ENCODE data around the gene ANKRD36B. TPM values are rescaled to one million over a fixed set of nuclear protein-coding genes. Genes with fewer than 3 reads are reported as not detected.
"Not testable (repeated sequence)": the region's sequence is repeated elsewhere in the genome, so short reads cannot be mapped to it uniquely, and the experiment has no call there.

Gene ANKRD36B
- total and polyA plus RNA-seq, 2 donors (not counting 3 experiments of a cell fraction or from before 2014, with no cell fraction given), result 9.8 to 79.8 TPM

DNA sequence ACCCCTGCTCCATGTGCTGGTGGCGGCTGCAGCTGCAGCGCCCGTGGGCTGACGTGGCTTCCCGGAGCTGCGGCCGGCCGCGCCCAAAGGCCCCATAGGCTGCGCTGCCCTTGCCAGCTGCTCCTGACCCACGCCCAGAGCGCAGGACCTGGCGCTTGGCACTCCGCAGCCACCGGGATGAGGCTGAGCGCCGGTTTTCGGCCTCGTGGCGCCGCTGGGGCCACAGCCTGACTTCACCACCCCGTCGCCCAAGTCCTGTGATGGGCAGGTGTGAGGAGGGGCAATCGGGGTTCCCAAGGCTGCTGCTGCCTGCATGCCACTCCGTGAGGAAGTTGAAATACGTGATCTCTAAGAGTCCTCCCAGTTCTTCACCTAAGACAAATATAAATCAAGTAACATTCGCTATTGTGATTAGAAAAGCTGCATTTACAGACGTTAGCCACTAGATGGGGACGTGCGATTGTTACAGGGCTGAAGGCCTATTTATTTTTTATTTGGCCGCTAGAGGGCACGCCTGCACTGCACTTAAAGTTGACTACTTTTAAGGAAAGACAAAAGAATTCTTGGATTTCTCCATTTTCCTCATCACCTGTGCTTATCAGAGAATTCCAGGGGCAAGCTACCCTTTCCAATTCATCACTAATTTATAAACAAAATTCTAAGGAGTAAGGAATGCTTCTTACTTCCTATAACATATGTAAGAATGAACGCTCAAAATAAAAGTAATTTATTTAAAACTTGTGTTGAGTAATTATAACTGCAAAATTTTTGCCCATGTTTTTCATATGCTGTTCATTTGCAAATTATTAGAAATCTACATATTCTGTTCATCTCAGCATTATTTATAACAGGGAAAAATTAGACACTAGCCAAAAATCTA, 1.1 kb upstream of the ANKRD36B start:
- H3K36me3 ChIP-seq (ENCODE audit: control insufficient read depth in 2 of 2, extremely low read depth in 1 of 2, insufficient read depth in 2 of 2, low read length in 2 of 2); H3K27me3 ChIP-seq (ENCODE audit: control insufficient read depth in 2 of 2, insufficient read depth in 2 of 2, low read length in 2 of 2); H4K20me1 ChIP-seq (replicated peaks; ENCODE audit: control insufficient read depth, extremely low read depth, insufficient read depth, low read length); dilution Hi-C loops (cut with MboI; ENCODE audit: extremely low pct_ligation_motif_present, low sequenced_read_pairs); H3K4me1 ChIP-seq (ENCODE audit: control insufficient read depth, extremely low read depth, insufficient read depth, low read length); H3K79me2 ChIP-seq (ENCODE audit: control insufficient read depth, insufficient read depth, low read length); H3K9me1 ChIP-seq (replicated peaks; ENCODE audit: control insufficient read depth, extremely low read depth, insufficient read depth, low read length); H3K9me3 ChIP-seq (replicated peaks; ENCODE audit: control insufficient read depth, insufficient read depth, low read length): not testable (repeated sequence)
- FAIRE-seq (peak; percentile 15), DNase-seq (ENCODE audit: low read depth, low spot score) (peak; percentile 91)
- ChIA-PET POLR2A (interaction anchor here (1.3 kb wide), 1 partner anchor 73 kb away, joined by 6 read pairs; the partner anchor contains the start of gene ACTR1B), CTCF (interaction anchor here (0.6 to 4.6 kb wide), 22 partner anchors 56 to 794 kb away, joined by 3 to 226 read pairs (median 5); partner anchors contain the start of genes ACTR1B and COX5B)
- peak overlapping the region; percentile 99 for H2AFZ ChIP-seq (ENCODE audit: low read depth, low read length)
- H3K4me3 ChIP-seq (replicated peaks in 1 of 3; ENCODE audit: insufficient read depth in 1 of 3, low read depth in 1 of 3, low read length in 3 of 3), result peak overlapping the region in 2 of 3 experiments; percentile 60 to 61
- BruUV-seq (replicated peaks), result TSS peak; percentile 63
- TF ChIP-seq, protein P1, sequence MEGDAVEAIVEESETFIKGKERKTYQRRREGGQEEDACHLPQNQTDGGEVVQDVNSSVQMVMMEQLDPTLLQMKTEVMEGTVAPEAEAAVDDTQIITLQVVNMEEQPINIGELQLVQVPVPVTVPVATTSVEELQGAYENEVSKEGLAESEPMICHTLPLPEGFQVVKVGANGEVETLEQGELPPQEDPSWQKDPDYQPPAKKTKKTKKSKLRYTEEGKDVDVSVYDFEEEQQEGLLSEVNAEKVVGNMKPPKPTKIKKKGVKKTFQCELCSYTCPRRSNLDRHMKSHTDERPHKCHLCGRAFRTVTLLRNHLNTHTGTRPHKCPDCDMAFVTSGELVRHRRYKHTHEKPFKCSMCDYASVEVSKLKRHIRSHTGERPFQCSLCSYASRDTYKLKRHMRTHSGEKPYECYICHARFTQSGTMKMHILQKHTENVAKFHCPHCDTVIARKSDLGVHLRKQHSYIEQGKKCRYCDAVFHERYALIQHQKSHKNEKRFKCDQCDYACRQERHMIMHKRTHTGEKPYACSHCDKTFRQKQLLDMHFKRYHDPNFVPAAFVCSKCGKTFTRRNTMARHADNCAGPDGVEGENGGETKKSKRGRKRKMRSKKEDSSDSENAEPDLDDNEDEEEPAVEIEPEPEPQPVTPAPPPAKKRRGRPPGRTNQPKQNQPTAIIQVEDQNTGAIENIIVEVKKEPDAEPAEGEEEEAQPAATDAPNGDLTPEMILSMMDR (IDR thresholded peaks at IDR 0.05; ENCODE audit: extremely low read depth in 1 of 2, insufficient read depth in 1 of 2, low read depth in 1 of 2, low read length in 2 of 2), result peak; percentile 72 to 73
- H3K4me2 ChIP-seq (ENCODE audit: insufficient read depth, low read length), result peak overlapping the region; percentile 78
- peak overlapping the region; percentile 76 for H3K27ac ChIP-seq (ENCODE audit: insufficient read depth, low read depth, low read length)
- intact Hi-C loops (cut with micrococcal nuclease), result loop anchor here (1.0 to 10.0 kb wide), 3 partner anchors 74 to 794 kb away; partner anchors contain the start of gene ACTR1B
- H3K9ac ChIP-seq (replicated peaks; ENCODE audit: extremely low read depth, insufficient read depth, low read length), result peak overlapping the region; percentile 57

DNA sequence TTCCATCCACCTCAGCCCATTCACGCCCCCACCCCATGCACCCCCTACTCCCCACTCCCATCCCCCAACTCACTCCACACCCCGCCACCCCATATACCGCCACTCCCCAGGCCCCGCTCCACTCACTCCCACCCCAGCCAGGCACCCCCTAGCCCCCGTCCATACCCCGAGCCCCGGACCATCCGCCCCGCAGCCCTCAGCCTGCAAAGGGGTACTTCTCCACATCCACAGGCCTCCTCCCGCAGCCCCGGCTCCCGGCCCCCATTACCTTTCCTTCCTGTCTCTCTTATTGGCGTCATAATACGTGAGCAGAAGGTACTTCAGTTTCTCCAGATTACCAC, 450 bp downstream of the ANKRD36B start:
- H3K79me2 ChIP-seq (ENCODE audit: control insufficient read depth, insufficient read depth, low read length); intact Hi-C loops (cut with micrococcal nuclease); BruUV-seq (replicated peaks); H4K20me1 ChIP-seq (replicated peaks; ENCODE audit: control insufficient read depth, extremely low read depth, insufficient read depth, low read length); H3K4me1 ChIP-seq (ENCODE audit: control insufficient read depth, extremely low read depth, insufficient read depth, low read length); H3K27me3 ChIP-seq (ENCODE audit: control insufficient read depth in 2 of 2, insufficient read depth in 2 of 2, low read length in 2 of 2); FAIRE-seq; H3K9me3 ChIP-seq (replicated peaks; ENCODE audit: control insufficient read depth, insufficient read depth, low read length); H3K9me1 ChIP-seq (replicated peaks; ENCODE audit: control insufficient read depth, extremely low read depth, insufficient read depth, low read length); POLR2A ChIA-PET; DNase-seq (ENCODE audit: low read depth, low spot score); H3K36me3 ChIP-seq (ENCODE audit: control insufficient read depth in 2 of 2, extremely low read depth in 1 of 2, insufficient read depth in 2 of 2, low read length in 2 of 2); dilution Hi-C loops (cut with MboI; ENCODE audit: extremely low pct_ligation_motif_present, low sequenced_read_pairs); H3K27ac ChIP-seq (ENCODE audit: insufficient read depth, low read depth, low read length): not testable (repeated sequence)
- peak overlapping the region; percentile 74 for H2AFZ ChIP-seq (ENCODE audit: low read depth, low read length)
- peak overlapping the region; percentile 28 to 71 (median 57) for H3K4me3 ChIP-seq (replicated peaks in 1 of 3; ENCODE audit: insufficient read depth in 1 of 3, low read depth in 1 of 3, low read length in 3 of 3)
- CTCF ChIA-PET, result interaction anchor here (4.6 kb wide), 1 partner anchor 109 kb away, joined by 226 read pairs; no protein-coding TSS in a partner anchor
- H3K9ac ChIP-seq (replicated peaks; ENCODE audit: extremely low read depth, insufficient read depth, low read length), result peak overlapping the region; percentile 63
- H3K4me2 ChIP-seq (ENCODE audit: insufficient read depth, low read length), result peak overlapping the region; percentile 58

DNA sequence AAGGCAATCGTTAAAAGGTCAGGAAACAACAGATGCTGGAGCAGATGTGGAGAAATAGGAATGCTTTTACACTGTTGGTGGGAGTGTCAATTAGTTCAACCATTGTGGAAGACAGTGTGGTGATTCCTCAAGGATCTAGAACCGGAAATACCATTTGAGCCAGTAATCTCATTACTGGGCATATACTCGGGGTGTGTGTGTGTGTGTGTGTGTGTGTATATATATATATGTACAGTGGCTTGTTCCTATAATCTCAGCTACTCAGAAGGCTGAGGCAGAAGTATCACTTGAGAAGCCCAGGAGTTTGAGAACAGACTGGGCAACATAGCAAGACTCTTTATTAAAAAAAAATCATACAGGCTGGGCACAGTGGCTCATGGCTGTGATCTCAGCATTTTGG, 24.0 kb downstream of the ANKRD36B start:
- H3K9ac ChIP-seq (replicated peaks; ENCODE audit: extremely low read depth, insufficient read depth, low read length); H4K20me1 ChIP-seq (replicated peaks; ENCODE audit: control insufficient read depth, extremely low read depth, insufficient read depth, low read length); DNase-seq (ENCODE audit: low read depth, low spot score); dilution Hi-C loops (cut with MboI; ENCODE audit: extremely low pct_ligation_motif_present, low sequenced_read_pairs); H3K4me1 ChIP-seq (ENCODE audit: control insufficient read depth, extremely low read depth, insufficient read depth, low read length); H3K36me3 ChIP-seq (ENCODE audit: control insufficient read depth in 2 of 2, extremely low read depth in 1 of 2, insufficient read depth in 2 of 2, low read length in 2 of 2); H2AFZ ChIP-seq (ENCODE audit: low read depth, low read length); H3K27ac ChIP-seq (ENCODE audit: insufficient read depth, low read depth, low read length); intact Hi-C loops (cut with micrococcal nuclease); H3K4me3 ChIP-seq (replicated peaks in 1 of 3; ENCODE audit: insufficient read depth in 1 of 3, low read depth in 1 of 3, low read length in 3 of 3); POLR2A ChIA-PET; FAIRE-seq; H3K27me3 ChIP-seq (ENCODE audit: control insufficient read depth in 2 of 2, insufficient read depth in 2 of 2, low read length in 2 of 2); H3K79me2 ChIP-seq (ENCODE audit: control insufficient read depth, insufficient read depth, low read length); H3K9me1 ChIP-seq (replicated peaks; ENCODE audit: control insufficient read depth, extremely low read depth, insufficient read depth, low read length); H3K4me2 ChIP-seq (ENCODE audit: insufficient read depth, low read length); BruUV-seq (replicated peaks); H3K9me3 ChIP-seq (replicated peaks; ENCODE audit: control insufficient read depth, insufficient read depth, low read length); CTCF ChIA-PET: not testable (repeated sequence)
